NCI-H1930 (cell line): ENCODE data around the gene PRND.
A peak's percentile ranks its signal among the peaks of the same experiment; 100 is the strongest.
"Not testable (repeated sequence)": the region's sequence is repeated elsewhere in the genome, so short reads cannot be mapped to it uniquely, and the experiment has no call there.

ENCODE experiments used
- DNase-seq, 2 experiments: peaks; one replicate each; lab custom pipeline; 2025; lab: John Stamatoyannopoulos, UW

The PRND gene

DNA sequence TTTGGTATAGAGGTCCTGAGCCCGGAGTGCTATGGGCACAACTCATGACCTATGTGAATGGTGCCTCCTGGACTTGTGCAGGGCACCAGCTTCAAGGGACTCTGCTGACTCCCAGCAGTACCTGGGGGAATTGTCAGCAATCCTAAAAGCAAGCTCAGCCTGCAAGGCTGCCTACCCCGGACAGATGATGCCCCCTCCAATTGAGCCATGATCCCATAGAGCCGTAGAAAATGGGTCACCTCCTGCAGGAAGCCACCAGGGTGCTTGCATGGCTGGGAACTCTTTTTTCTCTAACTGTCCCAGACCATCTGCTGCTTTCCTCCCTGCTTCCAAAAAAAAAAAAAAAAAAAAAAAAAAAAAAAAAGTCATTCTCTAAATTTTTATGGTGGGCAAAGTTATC lies 12.9 kb upstream of the PRND start:
- no peak for DNase-seq

DNA sequence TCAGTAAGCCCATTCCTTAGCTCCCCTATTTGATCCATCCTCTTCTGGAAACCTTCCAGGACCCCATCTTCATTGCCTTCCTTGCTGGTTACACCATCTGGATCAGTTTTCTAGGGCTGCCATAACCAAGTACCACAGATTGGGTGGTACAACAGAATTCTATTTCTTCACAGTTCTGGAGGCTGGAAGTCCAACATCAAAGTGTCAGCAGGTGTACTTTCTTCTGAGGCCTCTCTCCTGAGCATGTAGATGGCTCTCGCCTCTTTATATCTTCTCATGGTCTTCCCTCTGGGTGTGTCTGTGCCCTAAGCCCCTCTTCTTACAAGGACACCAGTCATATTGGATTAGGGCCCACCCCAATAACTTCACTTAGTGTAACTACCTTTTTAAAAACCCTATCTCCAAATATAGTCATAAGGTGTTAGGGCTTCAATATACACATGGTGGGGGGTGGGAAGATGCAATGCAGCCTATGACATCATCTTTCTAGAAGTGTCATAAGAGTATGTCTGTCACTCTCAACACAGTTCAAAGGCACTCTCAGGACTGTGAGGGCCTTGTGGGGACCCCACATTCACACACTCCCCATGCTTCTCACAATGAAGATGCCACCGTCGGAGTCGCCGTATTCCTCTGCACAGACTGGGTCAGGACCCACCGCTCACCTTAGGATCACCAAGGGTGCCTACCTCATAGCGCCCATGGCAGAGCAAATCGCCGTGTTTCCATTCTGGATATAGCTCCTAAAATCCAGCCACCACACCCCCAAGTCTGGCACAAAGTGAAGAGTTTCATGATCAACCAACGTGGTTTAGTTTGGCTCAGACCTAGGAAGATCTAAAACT lies 12.2 kb upstream of the PRND start:
- DNase-seq: no peak

DNA sequence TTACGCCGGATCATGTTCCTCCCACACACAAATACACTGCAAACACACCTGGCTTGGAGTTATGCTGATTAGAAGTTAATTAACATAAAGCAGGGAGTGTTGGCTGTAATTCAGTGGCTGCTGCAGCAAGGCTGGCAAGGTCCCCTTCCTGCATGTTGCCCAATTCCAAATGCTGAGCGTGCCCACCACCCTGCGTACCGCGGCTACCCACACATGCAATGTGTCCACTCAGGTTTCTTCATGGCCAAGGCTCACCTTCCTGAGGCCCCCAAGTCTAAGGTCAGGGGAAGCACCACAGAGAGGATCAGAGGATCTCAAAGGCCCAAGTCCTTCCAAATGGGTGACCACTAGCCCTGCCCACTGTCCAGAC lies 11.6 kb upstream of the PRND start:
- no peak for DNase-seq

DNA sequence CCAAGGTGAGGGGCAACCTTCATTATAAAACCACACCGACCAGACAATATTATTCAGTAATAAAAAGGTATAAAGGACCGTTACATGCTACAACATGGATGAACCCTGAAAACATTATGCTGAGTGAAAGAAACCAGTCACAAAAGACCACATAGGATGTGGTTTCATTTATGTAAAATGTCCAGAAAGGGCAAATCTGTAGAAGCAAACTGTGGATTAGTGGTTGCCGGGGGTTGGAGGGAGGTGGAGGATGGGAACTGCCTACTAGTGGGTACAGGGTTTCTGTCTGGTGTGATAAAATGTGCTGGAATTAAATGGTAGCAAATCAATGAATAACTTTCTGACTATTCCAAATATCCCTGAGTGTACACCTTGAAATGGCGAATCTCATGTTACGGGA lies 10.2 kb upstream of the PRND start:
- no peak for DNase-seq

DNA sequence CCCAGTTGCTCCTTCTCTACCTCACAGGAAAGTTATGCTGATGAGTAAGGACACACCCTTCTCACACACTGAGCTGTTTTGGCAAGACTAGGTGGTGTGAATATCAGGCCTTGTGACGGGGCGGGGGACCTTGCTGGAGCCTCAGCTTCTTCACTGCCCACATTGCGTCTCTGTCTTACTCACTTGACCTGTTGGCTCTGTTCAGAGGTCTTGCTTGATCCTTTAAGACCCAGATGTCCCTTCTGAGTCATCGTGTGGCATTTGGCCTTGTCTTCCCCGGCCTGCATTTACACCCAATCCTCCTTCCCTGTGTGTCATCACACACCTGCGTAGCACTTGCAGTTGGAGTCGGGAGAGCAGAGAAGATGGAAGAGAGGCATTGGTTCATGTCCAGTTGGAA lies 8.3 kb upstream of the PRND start:
- no peak for DNase-seq

DNA sequence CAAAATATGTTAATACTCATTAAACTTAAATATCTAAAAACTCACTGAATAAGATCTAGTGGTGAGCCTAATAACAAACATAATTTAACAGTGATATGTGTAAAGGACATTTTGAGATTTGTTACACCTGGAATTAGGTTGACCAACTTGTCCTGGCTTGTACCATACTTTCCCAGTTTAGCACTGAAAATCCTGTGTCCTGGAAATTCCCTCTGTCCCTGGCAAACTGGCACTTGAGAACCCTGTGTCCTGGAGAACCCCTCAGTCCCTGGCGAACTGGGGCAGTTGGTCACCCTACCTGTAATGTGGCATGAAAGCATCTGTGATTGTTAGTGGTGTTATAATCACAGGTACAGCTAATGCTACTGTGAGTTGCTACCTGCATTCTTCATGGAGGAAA lies 6.9 kb upstream of the PRND start:
- no peak for DNase-seq

DNA sequence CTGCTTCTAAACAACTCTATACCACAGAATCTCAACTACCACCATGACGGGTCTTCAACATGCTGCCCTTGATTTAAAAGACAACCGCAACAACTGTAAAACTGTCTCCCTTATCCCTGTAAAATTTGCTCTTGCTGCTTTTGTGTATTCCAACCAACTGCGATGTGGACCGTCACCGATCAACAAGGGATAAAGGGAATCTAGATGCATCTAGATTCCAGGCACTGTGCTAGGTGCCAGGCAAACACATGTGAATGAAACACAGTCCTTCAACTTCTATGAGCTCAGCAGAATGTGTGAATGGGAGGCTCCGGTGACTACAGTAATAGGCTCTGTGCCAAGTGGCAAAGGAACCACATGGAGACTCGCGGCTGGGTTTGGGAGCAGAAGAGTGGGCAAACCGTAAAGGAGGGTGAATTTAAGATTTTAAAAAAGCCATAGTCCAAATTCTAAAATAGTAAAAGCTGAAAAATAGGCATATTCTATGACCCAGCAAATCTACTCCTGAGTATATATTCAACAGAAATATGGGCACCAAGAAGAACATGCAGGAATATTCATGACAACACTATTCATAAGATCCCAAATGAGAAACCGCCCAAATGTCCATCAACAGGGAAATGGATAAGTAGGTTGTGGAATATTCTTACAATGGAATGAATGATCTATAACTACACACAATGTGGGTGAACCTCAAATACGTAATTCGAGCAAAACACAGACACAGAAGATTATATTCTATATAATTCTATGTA lies 3.7 kb upstream of the PRND start:
- no peak for DNase-seq

DNA sequence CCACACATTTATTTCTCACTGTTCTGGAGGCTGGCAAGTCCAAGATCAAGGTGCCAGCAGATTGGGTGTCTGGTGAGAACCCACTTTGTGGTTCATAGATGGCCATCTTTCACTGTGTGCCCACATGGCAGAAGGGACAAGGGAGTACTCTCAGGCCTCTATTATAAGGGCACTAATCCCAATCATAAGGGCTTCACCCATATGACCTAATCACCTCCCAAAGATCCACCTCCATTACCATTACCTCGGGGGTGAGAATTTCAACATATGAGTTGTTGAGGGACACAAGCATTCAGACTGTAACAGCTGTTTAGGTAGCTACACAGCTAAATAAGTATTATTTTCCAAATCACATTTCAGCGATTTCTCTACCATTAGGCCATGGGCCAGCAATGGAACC lies 2.5 kb upstream of the PRND start:
- DNase-seq: no peak

DNA sequence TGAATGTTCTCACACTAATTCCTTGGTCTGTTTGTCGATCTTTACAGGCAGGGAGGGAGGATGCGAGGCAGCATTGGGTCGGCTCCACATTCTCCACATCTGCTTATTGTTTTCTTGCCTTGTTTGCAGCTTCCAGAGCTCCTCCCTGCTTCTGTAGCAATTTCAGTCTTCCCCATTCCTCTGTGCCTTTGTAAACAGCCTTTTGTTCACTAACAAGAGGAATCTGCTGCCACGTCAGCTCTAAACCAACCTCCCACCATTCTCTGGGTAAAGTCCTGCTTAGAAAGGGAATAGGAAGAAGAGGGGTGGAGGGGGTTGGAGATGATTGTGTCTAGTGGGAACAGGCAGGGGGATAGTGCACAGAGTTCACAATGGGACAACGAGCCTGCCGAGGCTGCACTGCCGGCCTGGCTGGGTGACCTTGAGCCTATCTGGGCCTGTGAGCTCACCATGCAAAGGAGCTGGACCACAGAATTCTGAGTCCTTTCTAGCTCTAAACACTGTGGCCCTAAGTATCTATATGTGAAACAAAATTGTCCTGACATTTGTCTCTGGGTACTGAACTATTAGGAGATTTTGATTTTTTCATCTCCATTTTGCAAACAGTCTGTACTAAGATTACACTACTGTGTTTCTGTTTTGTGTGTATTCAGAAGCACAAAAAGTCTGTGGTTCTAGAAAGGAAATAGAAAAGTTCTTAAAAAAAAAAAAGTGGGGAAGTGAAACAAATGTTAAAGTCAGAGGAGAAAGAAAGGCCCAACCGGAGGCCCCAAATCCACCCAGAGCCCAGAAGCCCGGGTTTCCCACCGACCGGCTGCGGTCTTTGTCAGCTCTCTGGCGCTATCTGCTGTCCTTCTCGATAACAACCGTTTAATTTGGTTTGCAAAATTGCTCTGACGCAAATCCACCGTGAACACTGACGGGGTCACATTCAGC lies 1.4 kb upstream of the PRND start:
- peak; percentile 15 to 56 for DNase-seq

DNA sequence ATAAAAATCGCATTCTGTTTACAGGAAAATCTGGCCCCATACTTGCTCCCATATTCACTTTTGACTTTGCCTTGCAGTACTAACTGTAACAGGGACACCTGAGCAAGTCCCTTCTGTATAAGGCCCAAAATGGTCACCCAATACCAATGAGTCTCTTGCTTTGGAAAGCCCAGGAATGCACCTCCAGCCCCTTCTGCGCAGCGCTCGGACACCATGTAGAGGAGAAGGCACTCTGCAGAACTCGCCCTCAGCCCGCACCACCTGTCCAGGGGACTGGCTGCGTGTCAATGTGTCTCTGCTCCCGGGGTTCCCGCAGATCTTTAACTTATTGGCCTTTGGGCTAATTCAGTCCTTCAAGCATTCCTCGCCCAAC lies 746 bp upstream of the PRND start:
- no peak for DNase-seq

DNA sequence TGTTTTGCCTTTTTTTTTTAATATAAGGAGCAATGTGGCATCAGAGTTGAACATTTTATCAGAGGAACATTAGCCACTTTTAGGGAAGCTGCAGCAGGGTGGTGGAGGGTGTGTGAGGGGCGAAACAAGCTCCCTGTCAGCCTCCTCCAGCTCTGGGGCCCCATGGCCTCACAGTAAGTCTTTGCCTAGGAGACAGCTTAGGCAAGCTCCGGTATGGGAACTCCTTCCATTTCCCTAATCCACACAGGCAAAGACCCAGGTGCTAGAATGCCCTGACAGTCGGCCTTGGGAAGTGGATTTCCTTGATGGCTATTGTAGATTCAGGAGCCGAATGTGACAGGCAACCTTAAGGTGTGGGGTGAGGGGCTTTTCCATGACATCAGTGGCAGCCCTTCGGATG lies 862 bp downstream of the PRND start:
- DNase-seq: no peak

DNA sequence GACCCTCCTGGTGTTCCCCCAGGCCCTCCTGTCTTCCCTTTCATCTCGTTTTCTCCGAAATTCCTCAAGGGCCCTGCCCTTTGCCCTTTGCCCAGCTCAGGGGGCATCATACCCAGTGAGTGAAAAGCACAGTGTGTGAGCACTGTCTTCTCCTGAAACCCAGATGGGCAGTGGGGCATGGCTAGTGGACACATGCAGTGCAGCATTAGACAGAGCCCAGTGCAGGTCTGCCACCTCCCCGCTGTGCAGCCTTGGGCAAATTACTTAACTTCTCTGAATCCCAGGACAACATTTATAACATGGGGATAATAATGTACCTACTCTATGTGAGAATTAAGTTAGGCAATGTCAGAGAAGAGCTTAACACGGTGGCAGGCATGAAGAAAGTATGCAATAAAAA lies 1.3 kb downstream of the PRND start:
- no peak for DNase-seq

DNA sequence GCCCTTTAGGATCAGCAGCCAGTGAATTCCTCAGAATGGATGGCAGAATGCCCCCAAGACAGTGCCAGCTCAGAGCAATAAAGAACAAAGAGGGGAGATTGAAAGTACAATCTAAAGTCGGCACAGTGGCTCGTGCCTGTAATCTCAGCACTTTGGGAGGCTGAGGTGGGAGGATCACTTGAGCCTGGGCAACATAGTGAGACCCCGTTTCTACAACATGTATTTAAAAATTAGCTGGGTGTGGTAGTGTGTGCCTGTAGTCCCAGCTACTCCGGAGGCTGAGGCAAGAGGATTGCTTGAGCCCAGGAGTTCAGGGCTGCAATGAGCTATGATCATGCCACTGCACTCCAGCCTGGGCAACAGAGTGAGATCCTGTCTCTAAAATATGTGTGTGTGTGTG lies 1.8 kb downstream of the PRND start:
- DNase-seq: not testable (repeated sequence)

DNA sequence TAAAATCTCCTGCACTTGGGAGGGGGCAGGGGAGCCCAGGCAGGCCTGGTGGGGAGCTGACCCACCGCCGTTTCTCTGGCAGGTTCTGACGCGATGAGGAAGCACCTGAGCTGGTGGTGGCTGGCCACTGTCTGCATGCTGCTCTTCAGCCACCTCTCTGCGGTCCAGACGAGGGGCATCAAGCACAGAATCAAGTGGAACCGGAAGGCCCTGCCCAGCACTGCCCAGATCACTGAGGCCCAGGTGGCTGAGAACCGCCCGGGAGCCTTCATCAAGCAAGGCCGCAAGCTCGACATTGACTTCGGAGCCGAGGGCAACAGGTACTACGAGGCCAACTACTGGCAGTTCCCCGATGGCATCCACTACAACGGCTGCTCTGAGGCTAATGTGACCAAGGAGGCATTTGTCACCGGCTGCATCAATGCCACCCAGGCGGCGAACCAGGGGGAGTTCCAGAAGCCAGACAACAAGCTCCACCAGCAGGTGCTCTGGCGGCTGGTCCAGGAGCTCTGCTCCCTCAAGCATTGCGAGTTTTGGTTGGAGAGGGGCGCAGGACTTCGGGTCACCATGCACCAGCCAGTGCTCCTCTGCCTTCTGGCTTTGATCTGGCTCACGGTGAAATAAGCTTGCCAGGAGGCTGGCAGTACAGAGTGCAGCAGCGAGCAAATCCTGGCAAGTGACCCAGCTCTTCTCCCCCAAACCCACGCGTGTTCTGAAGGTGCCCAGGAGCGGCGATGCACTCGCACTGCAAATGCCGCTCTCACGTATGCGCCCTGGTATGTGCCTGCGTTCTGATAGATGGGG lies 3.0 kb downstream of the PRND start:
- no peak for DNase-seq

DNA sequence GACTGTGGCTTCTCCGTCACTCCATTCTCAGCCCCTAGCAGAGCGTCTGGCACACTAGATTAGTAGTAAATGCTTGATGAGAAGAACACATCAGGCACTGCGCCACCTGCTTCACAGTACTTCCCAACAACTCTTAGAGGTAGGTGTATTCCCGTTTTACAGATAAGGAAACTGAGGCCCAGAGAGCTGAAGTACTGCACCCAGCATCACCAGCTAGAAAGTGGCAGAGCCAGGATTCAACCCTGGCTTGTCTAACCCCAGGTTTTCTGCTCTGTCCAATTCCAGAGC lies 3.5 kb downstream of the PRND start:
- DNase-seq: no peak

DNA sequence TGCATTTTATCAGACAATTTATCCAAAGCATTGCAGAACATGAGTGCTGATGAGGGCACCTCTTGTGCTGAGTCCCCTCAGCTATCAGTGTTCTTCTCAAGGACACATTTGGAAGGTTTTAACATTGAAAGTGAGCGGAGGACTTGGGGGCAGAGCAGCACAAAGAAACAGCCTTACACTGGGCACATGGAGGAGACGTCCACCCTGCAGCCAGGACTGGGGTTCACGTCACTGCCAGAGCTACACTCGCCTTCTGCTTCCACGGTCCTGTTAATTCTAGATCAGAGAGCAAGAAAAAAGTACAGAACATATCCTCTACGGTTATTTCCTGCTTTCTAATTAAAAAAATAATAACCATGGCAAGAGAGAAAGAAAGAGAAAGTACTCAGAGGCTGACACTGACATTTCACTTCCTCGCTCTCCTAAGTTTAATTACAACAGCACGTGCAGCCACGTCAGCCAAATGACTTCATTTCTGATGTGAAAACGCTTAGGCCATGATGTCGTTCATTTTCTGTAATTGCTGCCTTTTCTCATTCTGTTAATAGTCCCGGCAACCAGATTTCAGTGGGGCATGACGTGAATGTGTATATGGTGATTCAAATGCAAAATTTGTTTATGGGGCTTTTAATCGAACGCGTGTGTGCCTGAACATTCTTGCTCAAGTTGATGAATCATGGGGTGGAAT lies 5.1 kb downstream of the PRND start:
- DNase-seq: no peak

DNA sequence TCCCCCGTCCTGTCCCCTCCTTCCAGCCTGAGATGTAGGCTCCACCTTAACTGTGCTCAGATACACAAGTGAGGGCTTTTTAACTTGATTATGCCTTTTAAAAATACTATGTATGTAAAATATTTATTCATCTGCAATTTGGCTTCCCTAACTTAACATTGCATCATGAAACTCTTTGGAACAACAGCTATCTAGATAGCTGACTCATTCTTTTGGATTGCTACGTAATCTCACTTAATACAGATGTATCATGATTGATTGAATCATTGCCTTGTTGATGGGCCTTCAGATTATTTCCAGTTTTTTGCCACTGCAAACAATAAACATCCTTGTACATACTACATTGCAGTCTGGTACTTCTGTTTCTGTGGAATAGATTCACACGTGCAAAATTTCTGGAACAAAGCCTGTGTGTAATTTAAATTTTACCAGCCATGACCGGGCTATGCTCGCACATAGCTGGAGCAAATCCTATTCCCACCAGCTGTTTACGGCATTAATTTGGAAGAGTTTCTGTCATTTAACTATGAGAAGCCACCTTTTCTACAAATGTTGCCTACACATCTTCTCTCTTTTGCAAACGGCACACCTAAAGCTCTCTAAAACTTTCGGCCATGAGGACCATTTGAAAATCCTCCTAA lies 6.5 kb downstream of the PRND start:
- DNase-seq: no peak

DNA sequence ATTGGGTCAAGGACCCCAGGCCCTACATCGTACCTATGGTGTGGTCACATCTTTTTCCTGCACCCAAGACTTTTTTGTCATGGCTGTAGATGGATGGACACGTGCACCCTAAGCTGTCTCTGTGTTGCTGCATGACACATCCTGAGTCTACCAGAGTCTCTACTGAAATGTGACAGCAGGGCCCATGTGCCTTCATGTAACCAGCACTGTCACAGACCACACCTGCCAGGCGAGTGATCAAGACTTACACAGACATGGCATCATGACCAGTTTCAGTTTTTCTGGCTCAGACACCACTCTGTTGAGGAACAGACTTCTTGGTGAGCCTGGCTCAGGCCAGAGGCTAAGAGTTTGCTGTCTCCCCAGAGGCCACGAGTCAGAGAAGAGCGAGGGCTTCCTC lies 7.6 kb downstream of the PRND start:
- DNase-seq: no peak

DNA sequence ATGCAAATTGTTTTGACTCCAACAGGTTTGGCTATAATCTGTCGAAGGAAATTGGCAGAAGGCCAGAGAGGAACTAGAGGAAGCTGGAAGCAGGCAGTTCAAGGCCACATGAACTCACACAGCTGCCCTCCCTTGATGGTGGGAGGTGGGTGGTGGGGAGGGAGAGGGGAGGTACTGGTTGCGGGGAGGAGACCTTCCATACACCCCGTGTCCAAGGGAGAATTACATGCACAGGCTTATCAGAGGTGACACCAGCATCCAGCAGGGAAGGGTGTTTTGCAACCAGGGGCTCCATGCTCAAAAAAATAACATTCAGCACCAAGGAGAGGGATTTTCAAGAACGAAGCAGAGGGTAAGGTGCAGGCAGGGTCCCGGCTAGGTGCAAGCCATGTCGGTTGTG lies 9.1 kb downstream of the PRND start:
- no peak for DNase-seq

DNA sequence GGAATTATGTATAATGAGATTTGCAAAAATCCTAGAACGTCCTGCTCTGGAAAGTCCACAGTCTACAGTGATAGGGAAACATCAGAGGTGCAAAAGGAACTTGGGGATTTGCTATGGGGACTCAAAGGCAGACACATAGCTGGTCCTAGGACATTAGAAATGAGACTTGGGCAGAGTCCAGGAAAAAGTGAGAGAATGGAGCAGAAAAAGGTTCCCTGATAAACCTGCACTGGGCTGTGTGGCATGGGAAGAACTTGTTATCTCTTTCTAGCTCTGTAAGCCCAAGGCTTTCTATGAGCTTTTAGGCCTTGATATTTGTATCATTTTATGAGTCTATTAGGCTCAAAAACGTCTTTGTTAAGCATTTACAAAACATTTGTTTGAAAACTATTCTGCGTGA lies 15.2 kb downstream of the PRND start:
- no peak for DNase-seq
